SH-SY5Y (cell line): ENCODE results near the gene GIGYF2.

Experiments used
- GATA2 ChIP-seq: IDR thresholded peaks from 2 replicates; pipeline ENCODE4 v1.6.1; 2011; ENCODE audit warnings: mild to moderate bottlenecking, low read depth, low read length
- GATA3 ChIP-seq: IDR thresholded peaks from 2 replicates; pipeline ENCODE4 v1.6.1; 2011; ENCODE audit warnings: low read depth, mild to moderate bottlenecking, low read length, moderate library complexity

DNA sequence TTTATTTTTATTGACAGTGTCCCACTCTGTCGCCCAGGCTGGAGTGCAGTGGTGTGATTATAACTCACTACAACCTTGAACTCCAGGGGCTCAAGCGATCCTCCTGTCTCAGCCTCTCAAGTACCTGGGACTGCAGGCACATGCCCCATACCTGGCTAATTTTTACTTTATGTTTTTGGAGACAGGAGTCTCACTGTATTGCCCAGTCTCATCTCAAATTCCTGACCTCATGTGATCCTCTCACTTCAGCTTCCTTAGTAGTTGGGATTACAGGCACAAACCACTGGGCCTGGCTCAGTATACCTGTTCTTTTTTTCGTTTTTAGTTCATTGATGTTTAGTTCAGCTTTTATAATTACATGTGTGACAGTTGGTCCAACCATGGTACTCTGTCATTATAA, 132.9 kb downstream of the GIGYF2 start:
- TF ChIP-seq GATA2 (no peak), GATA3 (no peak)
